Fibroblast of skin of right quadriceps (primary cell): ENCODE data around the gene XPO6.
"Not testable (repeated sequence)": the region's sequence is repeated elsewhere in the genome, so short reads cannot be mapped to it uniquely, and the experiment has no call there.

ENCODE experiments used
- DNase-seq: peaks from one replicate; pipeline ENCODE4 v3.0.0-alpha.2; 2013

The XPO6 gene

GRCh38 chr16:28145796-28146195, 66.0 kb downstream of the XPO6 start:
- no peak for DNase-seq

GRCh38 chr16:28140788-28141618, 70.8 kb downstream of the XPO6 start:
- DNase-seq = no peak

- DNase-seq = no peak
Measured at GRCh38 chr16:28139530-28139929, 72.2 kb downstream of the XPO6 start.

GRCh38 chr16:28136751-28137434, 74.9 kb downstream of the XPO6 start:
- no peak for DNase-seq

- DNase-seq = no peak
Measured at GRCh38 chr16:28133666-28134065, 78.1 kb downstream of the XPO6 start.

GRCh38 chr16:28131743-28132393, 79.9 kb downstream of the XPO6 start:
- no peak for DNase-seq

GRCh38 chr16:28131181-28131580, 80.6 kb downstream of the XPO6 start:
- DNase-seq = no peak

- DNase-seq = no peak
Measured at GRCh38 chr16:28130099-28131088, 81.4 kb downstream of the XPO6 start.

- no peak for DNase-seq
Measured at GRCh38 chr16:28126684-28127620, 84.8 kb downstream of the XPO6 start.

- DNase-seq = no peak
Measured at GRCh38 chr16:28125592-28125991, 86.2 kb downstream of the XPO6 start.

GRCh38 chr16:28121527-28121926, 90.2 kb downstream of the XPO6 start:
- no peak for DNase-seq

GRCh38 chr16:28120754-28121153, 91.0 kb downstream of the XPO6 start:
- no peak for DNase-seq

GRCh38 chr16:28118637-28119036, 93.1 kb downstream of the XPO6 start:
- DNase-seq = no peak

- DNase-seq = no peak
Measured at GRCh38 chr16:28117168-28117565, 94.6 kb downstream of the XPO6 start.

GRCh38 chr16:28115866-28116265, 95.9 kb downstream of the XPO6 start:
- not testable (repeated sequence) for DNase-seq

- DNase-seq = no peak
Measured at GRCh38 chr16:28112908-28113307, 98.9 kb downstream of the XPO6 start.

GRCh38 chr16:28110977-28111376, 100.8 kb downstream of the XPO6 start:
- no peak for DNase-seq

- no peak for DNase-seq
Measured at GRCh38 chr16:28110479-28110878, 101.3 kb downstream of the XPO6 start.

- DNase-seq = no peak
Measured at GRCh38 chr16:28110074-28110473, 101.7 kb downstream of the XPO6 start.

- no peak for DNase-seq
Measured at GRCh38 chr16:28108590-28109247, 103.0 kb downstream of the XPO6 start.

- DNase-seq = no peak
Measured at GRCh38 chr16:28107232-28107631, 104.5 kb downstream of the XPO6 start.
